Fibroblast of lung (primary cell): Measurements from ENCODE around the gene UVRAG. TPM values are rescaled to one million over a fixed set of nuclear protein-coding genes. Genes with fewer than 3 reads are reported as not detected.

Source experiments
- DNase-seq, 2 donors: peaks; one replicate each; pipeline versions ENCODE4 v3.0.0 to v3.0.0-alpha.2; 2010; ENCODE audit warnings: low read depth in 2 of 2
- H2AFZ ChIP-seq: 2 replicates; pipeline ENCODE4 v1.5.1; 2012; ENCODE audit warnings: low read length, control low read depth, inconsistent platforms
- H3K27ac ChIP-seq: 2 replicates; pipeline ENCODE4 v1.5.1; 2011; ENCODE audit warnings: low read length, control low read depth; ENCODE audit not compliant: insufficient read depth
- H3K27me3 ChIP-seq: 2 replicates; pipeline ENCODE4 v1.5.1; 2011; ENCODE audit warnings: mild to moderate bottlenecking, low read length; ENCODE audit not compliant: control insufficient read depth, insufficient read depth
- H3K36me3 ChIP-seq: 2 replicates; pipeline ENCODE4 v1.5.1; 2011; ENCODE audit warnings: low read length; ENCODE audit not compliant: control insufficient read depth, insufficient read depth
- H3K4me1 ChIP-seq: 2 replicates; pipeline ENCODE4 v1.5.1; 2011; ENCODE audit warnings: low read length; ENCODE audit not compliant: control insufficient read depth, insufficient read depth; ENCODE audit errors: extremely low read depth
- H3K4me2 ChIP-seq: 2 replicates; pipeline ENCODE4 v1.5.1; 2011; ENCODE audit warnings: low read length, control low read depth; ENCODE audit not compliant: insufficient read depth; ENCODE audit errors: extremely low read depth
- H3K4me3 ChIP-seq, 4 experiments: fragments of 200-600 bp in 1 of 4; sonication (generic) in 1 of 4; replicated peaks in 1 of 4; 2 replicates each; pipeline ENCODE4 v1.5.1; 2011 to 2016; ENCODE audit warnings: low read length in 4 of 4, low read depth in 3 of 4, mild to moderate bottlenecking in 3 of 4, control low read depth in 2 of 4, inconsistent platforms in 1 of 4, mixed read lengths in 1 of 4; ENCODE audit not compliant: insufficient read depth in 1 of 4; ENCODE audit errors: control extremely low read depth in 1 of 4
- H3K79me2 ChIP-seq: 2 replicates; pipeline ENCODE4 v1.5.1; 2012; ENCODE audit warnings: mild to moderate bottlenecking, low read length, inconsistent platforms; ENCODE audit not compliant: control insufficient read depth, insufficient read depth
- H3K9ac ChIP-seq: 2 replicates; pipeline ENCODE4 v1.5.1; 2011; ENCODE audit warnings: mild to moderate bottlenecking, low read length, control low read depth; ENCODE audit not compliant: insufficient read depth
- H3K9me3 ChIP-seq: 2 replicates; pipeline ENCODE4 v1.5.1; 2012; ENCODE audit warnings: low read depth, low read length; ENCODE audit not compliant: control insufficient read depth, insufficient read depth
- H4K20me1 ChIP-seq: 2 replicates; pipeline ENCODE4 v1.5.1; 2011; ENCODE audit warnings: low read length; ENCODE audit not compliant: control insufficient read depth, insufficient read depth; ENCODE audit errors: extremely low read depth
- EZH2 ChIP-seq: IDR thresholded peaks from 2 replicates; pipeline ENCODE4 v1.5.1; 2012; ENCODE audit warnings: low read length, control low read depth, mild to moderate bottlenecking; ENCODE audit errors: missing control alignments
- polyA plus RNA-seq, 2 donors: library from polyadenylated mRNA; depleted of rRNA in 1 of 2; stranded (reverse) in 1 of 2; unstranded in 1 of 2; fragments of >200 nt; gene quantifications; 2 replicates each; pipeline ENCODE4 v1.2.1, GENCODE V29; 2011 to 2012; ENCODE audit warnings: missing spikeins in 1 of 2
- total RNA-seq: library from RNA; depleted of rRNA; stranded (reverse); fragments of >200 nt; gene quantifications from 2 replicates; pipeline ENCODE4 v1.2.1, GENCODE V29; 2014
- TF ChIP-seq, protein P1 (sequence below), 2 donors: IDR thresholded peaks in 1 of 2; conservative IDR thresholded peaks in 1 of 2; 1 replicate in 1 of 2; 2 replicates in 1 of 2; pipeline ENCODE4 v1.5.1; 2011 to 2012; ENCODE audit warnings: low read length in 2 of 2, control low read depth in 1 of 2, inconsistent platforms in 1 of 2, low read depth in 1 of 2, mild to moderate bottlenecking in 1 of 2

UVRAG gene
- total and polyA plus RNA-seq, 2 donors (not counting 1 experiment from before 2014, with no cell fraction given), result 15.8 to 22.1 TPM

DNA sequence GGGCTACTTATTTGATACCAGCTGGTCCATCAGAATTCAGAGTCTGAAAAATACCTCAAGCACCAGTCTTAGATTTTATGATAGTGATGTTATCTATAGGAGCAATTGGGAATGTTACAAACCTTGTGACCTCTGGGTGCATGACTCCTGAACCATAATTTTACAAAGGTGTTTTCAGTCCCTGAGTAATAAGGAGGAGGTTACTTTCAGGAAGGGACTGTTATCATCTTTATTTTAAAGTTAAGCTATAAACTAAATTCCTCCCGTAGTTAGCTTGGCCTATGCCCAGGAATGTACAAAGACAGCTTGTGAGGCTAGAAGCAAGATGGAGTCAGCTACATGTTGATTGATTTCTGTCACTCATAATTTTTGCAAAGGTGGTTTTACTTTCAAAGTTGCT is 101.9 kb downstream of the UVRAG start:
- Histone ChIP-seq H3K4me3 (no peak overlapping the region), H3K27ac (no peak overlapping the region), H3K79me2 (no peaks in the 10 kb centered on the region), H3K9me3 (no peaks in the 10 kb centered on the region), H2AFZ (no peak overlapping the region), H3K27me3 (no peaks in the 10 kb centered on the region), H4K20me1 (no peaks in the 10 kb centered on the region), H3K4me2 (no peak overlapping the region), H3K36me3 (no peaks in the 10 kb centered on the region), H3K9ac (no peak overlapping the region), H3K4me1 (no peaks in the 10 kb centered on the region)
- DNase-seq, result no peak
- TF ChIP-seq, protein P1, sequence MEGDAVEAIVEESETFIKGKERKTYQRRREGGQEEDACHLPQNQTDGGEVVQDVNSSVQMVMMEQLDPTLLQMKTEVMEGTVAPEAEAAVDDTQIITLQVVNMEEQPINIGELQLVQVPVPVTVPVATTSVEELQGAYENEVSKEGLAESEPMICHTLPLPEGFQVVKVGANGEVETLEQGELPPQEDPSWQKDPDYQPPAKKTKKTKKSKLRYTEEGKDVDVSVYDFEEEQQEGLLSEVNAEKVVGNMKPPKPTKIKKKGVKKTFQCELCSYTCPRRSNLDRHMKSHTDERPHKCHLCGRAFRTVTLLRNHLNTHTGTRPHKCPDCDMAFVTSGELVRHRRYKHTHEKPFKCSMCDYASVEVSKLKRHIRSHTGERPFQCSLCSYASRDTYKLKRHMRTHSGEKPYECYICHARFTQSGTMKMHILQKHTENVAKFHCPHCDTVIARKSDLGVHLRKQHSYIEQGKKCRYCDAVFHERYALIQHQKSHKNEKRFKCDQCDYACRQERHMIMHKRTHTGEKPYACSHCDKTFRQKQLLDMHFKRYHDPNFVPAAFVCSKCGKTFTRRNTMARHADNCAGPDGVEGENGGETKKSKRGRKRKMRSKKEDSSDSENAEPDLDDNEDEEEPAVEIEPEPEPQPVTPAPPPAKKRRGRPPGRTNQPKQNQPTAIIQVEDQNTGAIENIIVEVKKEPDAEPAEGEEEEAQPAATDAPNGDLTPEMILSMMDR (conservative IDR thresholded peaks at IDR 0.05 in 1 of 2, IDR thresholded peaks at IDR 0.05 in 1 of 2; ENCODE audit: low read depth in 1 of 2, low read length in 2 of 2), result no peak

DNA sequence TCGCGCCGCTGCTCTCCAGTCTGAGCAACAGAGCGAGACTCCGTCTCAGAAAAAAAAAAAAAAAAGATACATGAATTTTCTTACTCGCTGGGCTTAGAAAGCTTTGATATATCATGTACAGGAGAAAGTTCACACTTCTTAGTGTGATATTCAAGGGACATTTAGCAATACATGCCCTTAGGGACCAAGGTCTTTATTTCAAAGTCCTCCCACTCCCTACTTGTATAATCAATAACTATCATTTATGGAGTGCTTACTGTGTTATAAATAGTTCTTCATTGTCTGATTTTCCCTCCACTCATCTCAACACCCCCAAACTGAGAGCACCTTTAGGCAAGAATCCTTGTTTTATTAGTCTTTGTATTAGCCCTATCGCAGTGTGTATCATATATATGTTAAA is 103.3 kb downstream of the UVRAG start:
- Histone ChIP-seq H3K9ac (no peak overlapping the region), H3K4me1 (no peaks in the 10 kb centered on the region), H2AFZ (no peak overlapping the region), H3K27ac (no peak overlapping the region), H3K27me3 (no peaks in the 10 kb centered on the region), H3K79me2 (no peaks in the 10 kb centered on the region), H3K4me3 (no peak overlapping the region), H3K4me2 (no peak overlapping the region), H4K20me1 (no peaks in the 10 kb centered on the region), H3K36me3 (no peaks in the 10 kb centered on the region), H3K9me3 (no peaks in the 10 kb centered on the region)
- DNase-seq, result no peak
- no peak for TF ChIP-seq EZH2
- TF ChIP-seq, protein P1 (conservative IDR thresholded peaks at IDR 0.05 in 1 of 2, IDR thresholded peaks at IDR 0.05 in 1 of 2; ENCODE audit: low read depth in 1 of 2, low read length in 2 of 2), result no peak

DNA sequence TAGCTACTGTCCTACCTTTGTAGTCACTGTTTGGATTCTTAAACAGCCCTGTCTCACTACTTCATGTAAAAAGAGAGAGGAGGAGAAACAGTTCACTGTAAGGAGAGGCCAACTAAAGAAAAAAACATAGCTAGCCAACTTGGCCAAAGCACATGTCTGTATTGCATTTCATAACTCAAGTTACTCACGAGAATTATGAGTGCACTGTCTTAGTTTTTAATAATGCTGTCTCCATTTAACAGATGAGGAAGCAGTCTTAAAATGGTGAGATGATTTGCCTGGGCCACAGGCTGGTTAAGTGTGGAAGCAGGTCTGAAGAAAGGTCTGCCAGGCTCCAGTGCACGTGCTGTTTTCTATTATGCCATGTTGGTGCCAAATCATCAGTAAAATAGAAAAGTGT is 104.5 kb downstream of the UVRAG start:
- no peaks in the 10 kb centered on the region for H3K79me2 ChIP-seq
- no peaks in the 10 kb centered on the region for H3K4me1 ChIP-seq
- H3K9ac ChIP-seq, result no peak overlapping the region
- no peak for TF ChIP-seq EZH2
- TF ChIP-seq, protein P1 (conservative IDR thresholded peaks at IDR 0.05 in 1 of 2, IDR thresholded peaks at IDR 0.05 in 1 of 2; ENCODE audit: low read depth in 1 of 2, low read length in 2 of 2), result no peak
- no peak overlapping the region for H3K4me2 ChIP-seq
- no peaks in the 10 kb centered on the region for H3K36me3 ChIP-seq
- no peaks in the 10 kb centered on the region for H4K20me1 ChIP-seq
- H3K27me3 ChIP-seq, result no peaks in the 10 kb centered on the region
- H3K9me3 ChIP-seq, result no peaks in the 10 kb centered on the region
- DNase-seq, result peak in 1 of 2 donors; percentile 61
- H3K27ac ChIP-seq, result no peak overlapping the region
- H2AFZ ChIP-seq, result no peak overlapping the region
- H3K4me3 ChIP-seq, result no peak overlapping the region
